ENCODE results near the gene PLVAP. TPM values are rescaled to one million over a fixed set of nuclear protein-coding genes. Genes with fewer than 3 reads are reported as not detected.

PLVAP gene
- total RNA-seq, 1 experiment from 2014 or later = not detected

- DNase-seq (ENCODE audit: low spot score) = no peak
Observed at GRCh38 chr19:17335575-17335974, 41.6 kb downstream of the PLVAP start.

GRCh38 chr19:17334414-17335409, 42.4 kb downstream of the PLVAP start, which contains the start of gene ANO8:
TSS of gene ANO8 (minus strand) at chr19:17334855. CDS start at chr19:17334670, 185 bp downstream.
- peak; percentile 97 for DNase-seq (ENCODE audit: low spot score)

- DNase-seq (ENCODE audit: low spot score) = peak; percentile 89
Observed at GRCh38 chr19:17333611-17334413, 43.3 kb downstream of the PLVAP start.

- peak; percentile 84 for DNase-seq (ENCODE audit: low spot score)
Observed at GRCh38 chr19:17332677-17333581, 44.2 kb downstream of the PLVAP start.

- no peak for DNase-seq (ENCODE audit: low spot score)
Observed at GRCh38 chr19:17332360-17332676, 44.8 kb downstream of the PLVAP start.

- no peak for DNase-seq (ENCODE audit: low spot score)
Observed at GRCh38 chr19:17331045-17331558, 46.0 kb downstream of the PLVAP start.

GRCh38 chr19:17330262-17331044, 46.7 kb downstream of the PLVAP start:
- no peak for DNase-seq (ENCODE audit: low spot score)

GRCh38 chr19:17329366-17330261, 47.5 kb downstream of the PLVAP start:
- no peak for DNase-seq (ENCODE audit: low spot score)

- DNase-seq (ENCODE audit: low spot score) = no peak
Observed at GRCh38 chr19:17328517-17329365, 48.4 kb downstream of the PLVAP start.

- no peak for DNase-seq (ENCODE audit: low spot score)
Observed at GRCh38 chr19:17327654-17328516, 49.3 kb downstream of the PLVAP start.

- no peak for DNase-seq (ENCODE audit: low spot score)
Observed at GRCh38 chr19:17327068-17327653, 50.0 kb downstream of the PLVAP start.

- no peak for DNase-seq (ENCODE audit: low spot score)
Observed at GRCh38 chr19:17326595-17326966, 50.6 kb downstream of the PLVAP start.

- DNase-seq (ENCODE audit: low spot score) = no peak
Observed at GRCh38 chr19:17325881-17326594, 51.1 kb downstream of the PLVAP start.

- DNase-seq (ENCODE audit: low spot score) = no peak
Observed at GRCh38 chr19:17325133-17325532, 52.0 kb downstream of the PLVAP start.

- DNase-seq (ENCODE audit: low spot score) = no peak
Observed at GRCh38 chr19:17324357-17325114, 52.6 kb downstream of the PLVAP start.

GRCh38 chr19:17323964-17324332, 53.2 kb downstream of the PLVAP start:
- no peak for DNase-seq (ENCODE audit: low spot score)
